ENCODE results near the gene BROX.

BROX gene

DNA sequence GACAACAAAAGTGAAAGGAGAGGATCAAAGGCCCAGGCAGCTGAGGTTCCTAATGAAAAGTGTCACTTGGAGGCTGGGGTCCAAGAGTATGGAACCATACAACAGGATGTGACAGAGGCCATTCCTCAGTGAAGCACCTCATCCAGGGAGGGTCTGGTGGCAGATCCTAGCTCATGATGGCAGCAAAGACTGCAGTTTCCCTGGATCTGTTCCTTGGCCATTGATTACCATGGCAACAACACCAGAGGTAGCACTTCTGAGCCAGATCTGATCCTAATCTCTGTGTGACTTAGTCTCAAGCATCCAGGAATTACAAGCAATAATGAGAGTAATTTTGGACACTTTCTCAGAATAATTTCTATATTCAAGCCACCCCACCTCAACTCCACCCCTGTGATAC lies 37.6 kb downstream of the BROX start:
- H3K36me3 ChIP-seq (replicated peaks) = no peaks in the 10 kb centered on the region
- no peak overlapping the region for H3K4me3 ChIP-seq (ENCODE audit: low read depth, low read length)
- no peak overlapping the region for H3K27ac ChIP-seq
- in situ Hi-C loops (cut with HindIII; ENCODE audit: low pct_ligation_motif_present, low sequenced_read_pairs) = no loop called here
- H3K27me3 ChIP-seq (replicated peaks) = no peaks in the 10 kb centered on the region
- DNase-seq = peak; percentile 2
- TF ChIP-seq, protein P1, sequence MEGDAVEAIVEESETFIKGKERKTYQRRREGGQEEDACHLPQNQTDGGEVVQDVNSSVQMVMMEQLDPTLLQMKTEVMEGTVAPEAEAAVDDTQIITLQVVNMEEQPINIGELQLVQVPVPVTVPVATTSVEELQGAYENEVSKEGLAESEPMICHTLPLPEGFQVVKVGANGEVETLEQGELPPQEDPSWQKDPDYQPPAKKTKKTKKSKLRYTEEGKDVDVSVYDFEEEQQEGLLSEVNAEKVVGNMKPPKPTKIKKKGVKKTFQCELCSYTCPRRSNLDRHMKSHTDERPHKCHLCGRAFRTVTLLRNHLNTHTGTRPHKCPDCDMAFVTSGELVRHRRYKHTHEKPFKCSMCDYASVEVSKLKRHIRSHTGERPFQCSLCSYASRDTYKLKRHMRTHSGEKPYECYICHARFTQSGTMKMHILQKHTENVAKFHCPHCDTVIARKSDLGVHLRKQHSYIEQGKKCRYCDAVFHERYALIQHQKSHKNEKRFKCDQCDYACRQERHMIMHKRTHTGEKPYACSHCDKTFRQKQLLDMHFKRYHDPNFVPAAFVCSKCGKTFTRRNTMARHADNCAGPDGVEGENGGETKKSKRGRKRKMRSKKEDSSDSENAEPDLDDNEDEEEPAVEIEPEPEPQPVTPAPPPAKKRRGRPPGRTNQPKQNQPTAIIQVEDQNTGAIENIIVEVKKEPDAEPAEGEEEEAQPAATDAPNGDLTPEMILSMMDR (IDR thresholded peaks at IDR 0.05; ENCODE audit: low read depth, low read length, missing control alignments) = no peak

DNA sequence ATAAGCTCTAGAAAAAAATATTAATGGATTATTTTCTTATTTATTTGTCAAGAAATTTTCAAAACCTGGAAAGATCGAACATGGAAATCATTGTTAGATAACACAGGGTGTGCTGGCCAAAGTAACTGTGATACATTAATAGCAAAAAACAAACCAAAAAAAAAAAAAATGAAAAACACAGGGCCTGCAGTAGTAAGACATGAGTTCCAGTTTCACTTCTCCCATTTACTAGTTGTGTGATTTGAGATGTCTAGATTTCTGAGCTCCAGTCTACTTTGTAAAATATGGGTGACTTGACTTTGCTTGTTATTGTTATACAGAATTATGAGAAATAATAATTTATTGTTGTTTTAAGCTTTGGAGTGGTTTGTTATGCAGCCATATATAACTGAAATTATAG lies 38.3 kb downstream of the BROX start:
- H3K36me3 ChIP-seq (replicated peaks) = no peaks in the 10 kb centered on the region
- no peak for DNase-seq
- H3K27me3 ChIP-seq (replicated peaks) = no peaks in the 10 kb centered on the region
- in situ Hi-C loops (cut with HindIII; ENCODE audit: low pct_ligation_motif_present, low sequenced_read_pairs) = no loop called here
- TF ChIP-seq, protein P1 (IDR thresholded peaks at IDR 0.05; ENCODE audit: low read depth, low read length, missing control alignments) = no peak
- H3K27ac ChIP-seq = no peak overlapping the region
- H3K4me3 ChIP-seq (ENCODE audit: low read depth, low read length) = no peak overlapping the region

DNA sequence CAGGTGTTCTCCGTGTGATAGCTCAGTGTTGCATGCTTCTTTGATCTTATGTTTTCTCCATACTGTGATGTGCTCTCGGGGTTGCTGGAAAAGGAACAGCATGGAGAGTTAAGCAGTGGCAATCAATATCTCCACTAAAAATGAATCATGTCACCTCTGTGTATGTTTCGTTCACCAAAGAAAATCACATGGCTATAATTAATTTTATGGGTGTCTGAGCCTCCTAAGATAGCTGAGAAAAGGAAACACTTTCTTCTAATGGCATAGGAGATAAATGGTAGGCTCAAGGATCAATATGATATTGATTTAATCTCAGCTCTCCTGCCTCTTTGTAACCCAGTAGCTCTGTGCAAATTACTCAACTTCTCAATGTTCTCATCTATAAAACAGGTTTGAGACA lies 38.9 kb downstream of the BROX start:
- TF ChIP-seq, protein P1 (IDR thresholded peaks at IDR 0.05; ENCODE audit: low read depth, low read length, missing control alignments) = no peak
- no peak overlapping the region for H3K4me3 ChIP-seq (ENCODE audit: low read depth, low read length)
- no peaks in the 10 kb centered on the region for H3K36me3 ChIP-seq (replicated peaks)
- no peaks in the 10 kb centered on the region for H3K27me3 ChIP-seq (replicated peaks)
- in situ Hi-C loops (cut with HindIII; ENCODE audit: low pct_ligation_motif_present, low sequenced_read_pairs) = no loop called here
- no peak overlapping the region for H3K27ac ChIP-seq
- DNase-seq = no peak

DNA sequence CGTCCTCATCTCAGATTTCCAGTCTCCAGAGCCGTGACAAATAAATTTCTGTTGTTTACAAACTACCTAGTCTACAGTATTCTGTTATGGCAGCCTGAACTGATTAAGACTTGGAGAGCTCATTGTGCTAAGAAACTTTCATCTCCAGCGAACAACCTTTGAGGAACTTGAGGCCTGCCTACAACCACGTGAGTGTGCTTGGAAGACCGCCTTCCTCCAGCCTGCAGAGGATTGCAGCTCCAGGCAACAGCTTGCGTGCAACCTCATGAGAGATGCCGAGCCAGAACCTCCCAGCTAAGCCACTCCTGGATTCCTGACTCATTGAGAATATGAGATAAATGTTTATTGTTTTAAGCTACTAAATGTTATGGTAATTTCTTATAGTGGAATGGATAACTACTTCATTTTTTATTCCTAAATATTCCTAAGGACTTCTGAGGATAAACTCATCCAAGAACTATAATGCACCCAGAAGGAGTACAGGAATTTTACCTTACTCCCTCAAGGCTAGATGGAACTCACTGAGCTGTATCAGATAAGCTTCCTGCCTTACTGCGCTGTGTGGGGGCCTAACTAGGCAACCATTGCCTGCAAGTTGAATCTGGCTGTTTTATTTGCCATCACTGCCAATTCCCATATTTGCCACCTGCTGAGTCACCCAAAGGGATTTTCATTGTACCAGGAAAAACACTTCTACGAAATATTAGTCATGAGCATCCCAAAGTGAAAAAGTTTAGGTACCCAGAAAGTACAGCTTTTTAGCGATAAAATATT lies 42.2 kb downstream of the BROX start:
- in situ Hi-C loops (cut with HindIII; ENCODE audit: low pct_ligation_motif_present, low sequenced_read_pairs) = no loop called here
- TF ChIP-seq, protein P1 (IDR thresholded peaks at IDR 0.05; ENCODE audit: low read depth, low read length, missing control alignments) = no peak
- H3K36me3 ChIP-seq (replicated peaks) = no peaks in the 10 kb centered on the region
- H3K4me3 ChIP-seq (ENCODE audit: low read depth, low read length) = no peak overlapping the region
- H3K27ac ChIP-seq = peak overlapping the region; percentile 13
- DNase-seq = peak; percentile 81
- no peaks in the 10 kb centered on the region for H3K27me3 ChIP-seq (replicated peaks)

DNA sequence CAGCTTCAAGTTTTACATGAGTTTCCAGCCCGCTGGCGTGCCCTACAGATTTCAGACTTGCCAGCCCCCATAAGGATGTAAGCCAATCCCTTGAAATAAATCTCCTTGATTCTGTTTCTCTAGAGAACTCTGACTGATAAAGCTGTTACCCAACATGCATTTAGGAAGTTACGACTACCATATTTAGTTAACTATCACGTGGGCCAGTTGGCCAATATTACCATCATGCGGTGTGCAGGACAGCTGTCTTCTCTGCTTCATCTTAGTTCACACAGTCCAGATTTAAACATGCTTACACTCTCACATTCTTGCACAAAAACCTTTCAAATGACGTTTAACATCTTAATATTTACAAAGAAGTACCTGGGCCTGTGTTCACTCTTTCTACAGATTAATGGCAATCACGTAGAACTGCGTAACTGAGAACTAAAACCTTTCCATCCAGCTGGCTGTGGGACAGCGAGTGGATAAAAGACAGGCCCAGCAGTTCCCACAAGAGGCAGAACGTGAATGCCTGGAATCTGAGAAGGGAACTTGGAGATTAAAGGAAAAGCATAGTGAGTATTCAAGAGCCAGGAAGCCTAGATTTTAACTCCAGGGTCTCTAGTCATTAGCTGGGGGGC lies 45.4 kb downstream of the BROX start:
- no peaks in the 10 kb centered on the region for H3K27me3 ChIP-seq (replicated peaks)
- DNase-seq = no peak
- TF ChIP-seq, protein P1 (IDR thresholded peaks at IDR 0.05; ENCODE audit: low read depth, low read length, missing control alignments) = no peak
- no peak overlapping the region for H3K4me3 ChIP-seq (ENCODE audit: low read depth, low read length)
- in situ Hi-C loops (cut with HindIII; ENCODE audit: low pct_ligation_motif_present, low sequenced_read_pairs) = no loop called here
- no peak overlapping the region for H3K27ac ChIP-seq
- no peaks in the 10 kb centered on the region for H3K36me3 ChIP-seq (replicated peaks)
